HG02571 (cell line): Measurements from ENCODE around the gene SHC3.

Experiments
- ATAC-seq: cut with Tn5 transposase; IDR thresholded peaks from one replicate; pipeline ENCODE4 v1.9.1; 2021; ENCODE audit warnings: mild to moderate bottlenecking, moderate library complexity; ENCODE audit not compliant: unreplicated experiment

SHC3 gene

DNA sequence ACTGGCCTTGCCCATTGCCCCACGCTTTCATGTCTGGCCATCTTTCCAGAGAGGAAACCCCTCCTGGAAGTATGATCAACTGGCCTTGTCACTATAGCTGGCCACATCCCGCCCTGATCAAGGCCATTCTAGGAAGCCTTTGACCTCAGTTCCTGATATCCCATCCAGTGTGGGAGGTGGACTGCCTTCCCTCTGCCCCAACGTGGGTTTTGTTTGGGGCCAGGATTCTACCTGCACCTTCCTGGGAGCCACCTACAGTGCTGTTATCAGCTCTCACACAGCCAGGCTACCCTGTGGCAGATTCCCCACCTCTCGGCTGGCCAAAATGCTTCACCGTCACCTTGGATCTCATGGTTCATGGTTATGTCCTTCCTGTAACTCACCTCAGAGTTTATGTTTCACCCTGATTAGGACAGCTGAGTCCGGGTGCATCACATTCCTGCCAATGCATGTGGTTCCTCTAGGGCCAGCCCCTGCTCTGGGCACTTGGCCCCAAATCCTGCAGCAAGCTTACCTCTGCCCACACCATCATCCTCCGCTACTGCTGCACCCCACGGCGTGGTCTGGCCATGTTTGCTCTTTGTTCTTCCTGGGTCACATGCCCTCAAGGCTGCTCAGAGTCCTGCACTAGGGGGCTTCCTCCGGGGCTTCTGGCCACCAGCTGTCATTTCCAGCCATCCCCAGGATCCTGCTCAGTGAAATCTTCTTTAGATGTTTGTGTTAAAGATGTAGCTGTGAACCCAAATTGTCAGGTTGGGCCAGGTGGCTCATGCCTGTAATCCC, 211.5 kb downstream of the SHC3 start:
- ATAC-seq, result no peak

DNA sequence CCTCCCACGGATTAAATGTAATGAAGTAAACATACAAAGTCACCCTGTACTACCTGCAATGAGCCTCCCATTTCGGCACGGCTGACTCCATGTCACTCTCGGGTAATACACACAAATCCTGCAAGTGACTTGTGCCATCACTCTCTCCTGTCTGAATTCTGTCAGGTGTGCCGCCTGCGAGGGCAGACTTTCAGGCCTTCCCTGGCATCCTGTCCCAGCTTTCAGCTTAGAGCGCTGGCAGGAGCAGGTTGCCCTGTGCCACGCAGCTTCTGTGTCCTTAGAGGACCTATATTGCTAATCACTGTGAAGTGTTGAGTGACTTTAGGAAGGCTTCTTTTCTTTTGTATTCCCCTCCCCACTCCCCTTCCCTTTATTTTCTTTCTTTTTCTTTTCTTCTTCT, 213.1 kb downstream of the SHC3 start:
- no peak for ATAC-seq

DNA sequence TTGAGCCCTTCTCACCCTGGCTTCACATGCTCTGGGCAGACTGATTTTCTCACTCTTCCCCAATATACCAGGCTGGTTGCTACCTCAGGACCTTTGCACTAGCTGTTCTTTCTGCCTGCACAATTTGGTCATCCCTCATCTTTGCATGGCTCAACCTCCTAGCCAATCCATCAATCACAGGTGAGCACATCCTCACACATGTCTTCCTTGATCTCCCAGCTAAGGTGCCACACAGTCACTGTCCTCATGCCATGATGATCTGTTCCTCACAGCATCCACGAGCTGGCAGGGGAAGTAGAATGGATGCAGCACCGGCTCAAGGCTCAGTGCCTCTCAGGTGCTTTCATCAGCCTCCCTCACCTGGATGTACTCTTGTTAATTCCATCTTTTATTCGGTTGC, 218.0 kb downstream of the SHC3 start:
- no peak for ATAC-seq

DNA sequence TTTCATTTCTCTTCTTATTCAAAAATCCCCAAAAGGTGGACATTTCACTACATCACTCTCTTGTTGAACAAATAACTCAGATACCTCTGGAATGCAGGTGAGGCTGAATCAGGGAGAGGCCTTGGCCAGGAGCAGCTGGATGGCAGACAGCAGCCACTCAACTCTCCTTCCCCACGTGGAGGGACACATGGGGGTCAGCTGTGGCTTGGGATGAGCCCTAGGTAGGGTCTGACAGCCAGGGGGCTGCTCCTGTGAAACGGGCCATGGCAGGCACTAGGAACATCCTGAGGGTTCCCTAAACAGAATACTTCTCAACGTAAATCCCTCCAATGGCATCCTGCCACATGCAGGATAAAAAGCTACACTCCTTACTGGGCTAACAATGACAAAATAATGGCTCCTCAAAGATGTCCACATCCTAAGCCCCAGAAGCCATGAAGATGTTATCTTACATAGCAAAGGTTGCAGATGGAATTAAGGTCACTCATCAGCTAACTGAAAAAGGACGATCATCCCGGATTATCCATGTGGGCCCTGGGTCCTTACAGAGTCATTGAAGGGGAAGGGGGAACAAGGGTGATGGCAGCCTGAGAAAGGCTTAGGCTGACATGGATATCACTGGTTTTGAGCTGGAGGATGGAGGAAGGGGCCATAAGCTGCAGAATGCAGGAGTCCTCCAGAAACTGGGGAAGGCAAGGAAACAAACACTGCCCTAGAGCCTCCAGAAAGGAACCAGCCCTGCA, 218.7 kb downstream of the SHC3 start:
- ATAC-seq, result no peak

DNA sequence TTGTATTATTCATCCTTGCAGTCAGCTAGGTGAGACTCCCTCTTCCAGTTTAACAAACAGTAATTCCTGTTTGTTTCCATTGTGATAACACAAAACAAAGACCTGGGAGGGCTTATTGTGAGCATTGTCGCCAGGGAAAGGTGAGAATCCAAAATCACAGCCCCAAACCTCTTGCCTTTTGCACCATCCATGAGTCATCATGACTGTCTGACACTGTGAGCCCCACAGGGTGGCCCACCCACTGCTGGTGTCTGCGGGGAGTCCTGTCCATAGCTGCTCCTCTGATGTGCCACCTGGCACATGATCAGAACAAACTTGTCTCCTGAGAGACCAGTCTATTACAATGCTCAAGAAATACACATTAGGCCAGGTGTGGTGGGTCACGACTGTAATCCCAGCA, 221.1 kb downstream of the SHC3 start:
- ATAC-seq, result no peak
